Breast epithelium (tissue), 3 donors: ENCODE data around the gene SLC22A14.

Source experiments
- POLR2AphosphoS5 ChIP-seq, 3 donors: sonication (generic); formaldehyde crosslinking; IDR thresholded peaks; one replicate each; pipeline ENCODE4 v1.6.1; 2017; ENCODE audit warnings: antibody characterized with exemption in 3 of 3
- TF ChIP-seq, protein P1 (sequence below), 3 donors: fragments of 450-650 bp; IDR thresholded peaks; one replicate each; pipeline ENCODE4 v1.5.1; 2016 to 2017; ENCODE audit warnings: antibody characterized with exemption in 3 of 3, mild to moderate bottlenecking in 3 of 3, moderate library complexity in 3 of 3

DNA sequence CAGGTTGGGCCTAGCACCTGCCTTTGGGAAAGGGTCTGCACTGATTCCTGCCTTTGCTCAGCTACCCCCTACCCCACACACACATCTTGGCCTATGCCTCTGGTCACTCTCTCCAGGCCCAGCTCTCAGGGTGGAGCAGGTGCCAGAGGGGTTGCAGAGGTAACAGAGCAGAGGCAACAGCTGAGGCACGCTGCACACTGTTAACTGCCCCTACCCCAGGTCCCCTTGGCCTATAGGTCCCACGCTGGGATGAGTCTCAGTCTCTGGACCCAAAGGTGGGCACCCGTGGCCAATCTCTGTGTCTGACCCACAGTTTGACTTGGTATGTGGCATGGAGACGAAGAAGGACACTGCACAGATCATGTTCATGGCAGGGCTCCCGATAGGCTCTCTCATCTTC, 24.8 kb downstream of the SLC22A14 start:
- no peak for TF ChIP-seq POLR2AphosphoS5 (IDR thresholded peaks at IDR 0.05)
- TF ChIP-seq, protein P1, sequence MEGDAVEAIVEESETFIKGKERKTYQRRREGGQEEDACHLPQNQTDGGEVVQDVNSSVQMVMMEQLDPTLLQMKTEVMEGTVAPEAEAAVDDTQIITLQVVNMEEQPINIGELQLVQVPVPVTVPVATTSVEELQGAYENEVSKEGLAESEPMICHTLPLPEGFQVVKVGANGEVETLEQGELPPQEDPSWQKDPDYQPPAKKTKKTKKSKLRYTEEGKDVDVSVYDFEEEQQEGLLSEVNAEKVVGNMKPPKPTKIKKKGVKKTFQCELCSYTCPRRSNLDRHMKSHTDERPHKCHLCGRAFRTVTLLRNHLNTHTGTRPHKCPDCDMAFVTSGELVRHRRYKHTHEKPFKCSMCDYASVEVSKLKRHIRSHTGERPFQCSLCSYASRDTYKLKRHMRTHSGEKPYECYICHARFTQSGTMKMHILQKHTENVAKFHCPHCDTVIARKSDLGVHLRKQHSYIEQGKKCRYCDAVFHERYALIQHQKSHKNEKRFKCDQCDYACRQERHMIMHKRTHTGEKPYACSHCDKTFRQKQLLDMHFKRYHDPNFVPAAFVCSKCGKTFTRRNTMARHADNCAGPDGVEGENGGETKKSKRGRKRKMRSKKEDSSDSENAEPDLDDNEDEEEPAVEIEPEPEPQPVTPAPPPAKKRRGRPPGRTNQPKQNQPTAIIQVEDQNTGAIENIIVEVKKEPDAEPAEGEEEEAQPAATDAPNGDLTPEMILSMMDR (IDR thresholded peaks at IDR 0.05) = no peak
